ENCODE measurements around the gene BOD1L1.
"Not testable (repeated sequence)": the region's sequence is repeated elsewhere in the genome, so short reads cannot be mapped to it uniquely, and the experiment has no call there.

The BOD1L1 gene

GRCh38 chr4:13618212-13618806 is 9.2 kb downstream of the BOD1L1 start:
- DNase-seq: no peak

GRCh38 chr4:13617801-13618200 is 9.7 kb downstream of the BOD1L1 start:
- no peak for DNase-seq

GRCh38 chr4:13616597-13616996 is 10.9 kb downstream of the BOD1L1 start:
- no peak for DNase-seq

- DNase-seq: no peak
Measured at GRCh38 chr4:13615161-13615560, 12.4 kb downstream of the BOD1L1 start.

- DNase-seq: no peak
Measured at GRCh38 chr4:13612569-13612968, 15.0 kb downstream of the BOD1L1 start.

- no peak for DNase-seq
Measured at GRCh38 chr4:13611283-13611842, 16.2 kb downstream of the BOD1L1 start.

- no peak for DNase-seq
Measured at GRCh38 chr4:13605330-13605729, 22.2 kb downstream of the BOD1L1 start.

GRCh38 chr4:13601848-13602247 is 25.7 kb downstream of the BOD1L1 start:
- no peak for DNase-seq

GRCh38 chr4:13601048-13601447 is 26.5 kb downstream of the BOD1L1 start:
- no peak for DNase-seq

- no peak for DNase-seq
Measured at GRCh38 chr4:13599159-13599558, 28.4 kb downstream of the BOD1L1 start.

- DNase-seq: no peak
Measured at GRCh38 chr4:13597604-13598003, 29.9 kb downstream of the BOD1L1 start.

- no peak for DNase-seq
Measured at GRCh38 chr4:13597141-13597540, 30.4 kb downstream of the BOD1L1 start.

GRCh38 chr4:13592220-13592619 is 35.3 kb downstream of the BOD1L1 start:
- no peak for DNase-seq

- DNase-seq: no peak
Measured at GRCh38 chr4:13590766-13591165, 36.8 kb downstream of the BOD1L1 start.

- no peak for DNase-seq
Measured at GRCh38 chr4:13588954-13589353, 38.6 kb downstream of the BOD1L1 start.

GRCh38 chr4:13584481-13584880 is 43.0 kb downstream of the BOD1L1 start:
- DNase-seq: no peak

GRCh38 chr4:13580036-13580435 is 47.5 kb downstream of the BOD1L1 start:
- DNase-seq: no peak

- DNase-seq: no peak
Measured at GRCh38 chr4:13577660-13578059, 49.9 kb downstream of the BOD1L1 start.

GRCh38 chr4:13570916-13571315 is 56.6 kb downstream of the BOD1L1 start:
- DNase-seq: no peak

- DNase-seq: no peak
Measured at GRCh38 chr4:13567125-13567524, 60.4 kb downstream of the BOD1L1 start.

- no peak for DNase-seq
Measured at GRCh38 chr4:13562876-13563275, 64.6 kb downstream of the BOD1L1 start.

GRCh38 chr4:13561673-13562072 is 65.9 kb downstream of the BOD1L1 start:
- no peak for DNase-seq

GRCh38 chr4:13560111-13560510 is 67.4 kb downstream of the BOD1L1 start:
- DNase-seq: not testable (repeated sequence)

- no peak for DNase-seq
Measured at GRCh38 chr4:13559413-13559812, 68.1 kb downstream of the BOD1L1 start.

- no peak for DNase-seq
Measured at GRCh38 chr4:13558881-13559280, 68.6 kb downstream of the BOD1L1 start.

All from DMS 273 treated with DMSO at 0.1 percent for 48 hours (cell line).